Measurements from ENCODE around the gene TANGO2. TPM values are rescaled to one million over a fixed set of nuclear protein-coding genes. Genes with fewer than 3 reads are reported as not detected.

Gene TANGO2
- polyA plus RNA-seq, 1 of the 3 experiments (the other 2 are of a cell fraction), result 20.7 TPM

- TF ChIP-seq USF2 (IDR thresholded peaks at IDR 0.05; ENCODE audit: borderline replicate concordance, low read depth, low read length), result no peak
- Histone ChIP-seq H3K9me3 (no peaks in the 10 kb centered on the region), H3K36me3 (replicated peaks in 1 of 2; ENCODE audit: control insufficient read depth in 1 of 2, insufficient read depth in 2 of 2, low read length in 1 of 2) (no peaks in the 10 kb centered on the region), H3K9ac (no peak overlapping the region), H2AFZ (ENCODE audit: low read depth) (no peak overlapping the region), H3K4me1 (ENCODE audit: control insufficient read depth in 1 of 2, insufficient read depth in 2 of 2, low read depth in 1 of 2, low read length in 1 of 2) (peaks cover 0 to 20% of the 10 kb centered on the region in 2 experiments; a peak in 1 of 4 replicates), H3K27ac (ENCODE audit: low read depth in 2 of 2, low read length in 1 of 2) (no peak overlapping the region), H3K79me2 (ENCODE audit: insufficient read depth) (peaks cover 53% of the 10 kb centered on the region), H3K4me2 (no peak overlapping the region), H3K27me3 (ENCODE audit: insufficient read depth) (no peaks in the 10 kb centered on the region), H4K20me1 (ENCODE audit: insufficient read depth) (peaks cover 11% of the 10 kb centered on the region; the same call in 1 of the 2 replicates), H3K4me3 (ENCODE audit: low read depth in 2 of 2, low read length in 1 of 2) (no peak overlapping the region), H3K9me2 (no peaks in the 10 kb centered on the region), H3F3A (replicated peaks; ENCODE audit: insufficient read depth) (no peaks in the 10 kb centered on the region)
- ChIA-PET CTCF (interaction anchor here (1.7 to 6.5 kb wide), 3 partner anchors 10 to 53 kb away, joined by 5 to 46 read pairs (median 13); no protein-coding TSS in a partner anchor), POLR2A (no interaction called here)
- 91% methylated on average over 10 of the region's 10 CpGs for WGBS (ENCODE audit: low lambda C conversion rate)
- DNase-seq, result no peak
These were observed 2.2 kb downstream of the TANGO2 start for GRCh38 chr22:20022978-20023613.

- 85% methylated on average over 11 of the region's 13 CpGs for WGBS (ENCODE audit: low lambda C conversion rate)
- Histone ChIP-seq H3K4me3 (ENCODE audit: low read depth in 2 of 2, low read length in 1 of 2) (no peak overlapping the region), H3K4me1 (ENCODE audit: control insufficient read depth in 1 of 2, insufficient read depth in 2 of 2, low read depth in 1 of 2, low read length in 1 of 2) (peaks cover 0 to 29% of the 10 kb centered on the region in 2 experiments; a peak in 1 of 4 replicates), H3K27ac (ENCODE audit: low read depth in 2 of 2, low read length in 1 of 2) (no peak overlapping the region), H3K36me3 (replicated peaks in 1 of 2; ENCODE audit: control insufficient read depth in 1 of 2, insufficient read depth in 2 of 2, low read length in 1 of 2) (no peaks in the 10 kb centered on the region), H3K9ac (no peak overlapping the region), H3K9me2 (no peaks in the 10 kb centered on the region), H2AFZ (ENCODE audit: low read depth) (no peak overlapping the region), H3K4me2 (no peak overlapping the region), H3F3A (replicated peaks; ENCODE audit: insufficient read depth) (no peaks in the 10 kb centered on the region), H3K27me3 (ENCODE audit: insufficient read depth) (no peaks in the 10 kb centered on the region), H4K20me1 (ENCODE audit: insufficient read depth) (peaks cover 22% of the 10 kb centered on the region; the same call in 1 of the 2 replicates), H3K79me2 (ENCODE audit: insufficient read depth) (peaks cover 56% of the 10 kb centered on the region), H3K9me3 (no peaks in the 10 kb centered on the region)
- CTCF ChIA-PET, result no interaction called here
- no peak for DNase-seq
- TF ChIP-seq EZH2phosphoT487 (IDR thresholded peaks at IDR 0.05; ENCODE audit: borderline replicate concordance, low read depth) (no peak), TAF1 (IDR thresholded peaks at IDR 0.05; ENCODE audit: borderline replicate concordance, low read depth, low read length) (no peak), USF1 (IDR thresholded peaks at IDR 0.05; ENCODE audit: borderline replicate concordance, low read depth) (no peak)
- POLR2A ChIA-PET, result no interaction called here
These were observed 3.3 kb downstream of the TANGO2 start for GRCh38 chr22:20024225-20024624.

- TF ChIP-seq USF1 (IDR thresholded peaks at IDR 0.05; ENCODE audit: borderline replicate concordance, low read depth) (no peak), MXI1 (IDR thresholded peaks at IDR 0.05; ENCODE audit: low read depth, low read length) (no peak), PBX3 (IDR thresholded peaks at IDR 0.05) (no peak), CTCF (IDR thresholded peaks at IDR 0.05) (no peak), MAX (IDR thresholded peaks at IDR 0.05; ENCODE audit: low read depth) (no peak)
- Histone ChIP-seq H3K9me3 (no peaks in the 10 kb centered on the region), H3K27ac (ENCODE audit: low read depth in 2 of 2, low read length in 1 of 2) (no peak overlapping the region), H3K36me3 (replicated peaks in 1 of 2; ENCODE audit: control insufficient read depth in 1 of 2, insufficient read depth in 2 of 2, low read length in 1 of 2) (no peaks in the 10 kb centered on the region), H3F3A (replicated peaks; ENCODE audit: insufficient read depth) (no peaks in the 10 kb centered on the region), H3K79me2 (ENCODE audit: insufficient read depth) (peaks cover 56% of the 10 kb centered on the region), H3K4me3 (ENCODE audit: low read depth in 2 of 2, low read length in 1 of 2) (no peak overlapping the region), H3K27me3 (ENCODE audit: insufficient read depth) (no peaks in the 10 kb centered on the region), H3K9ac (no peak overlapping the region), H4K20me1 (ENCODE audit: insufficient read depth) (peaks cover 23% of the 10 kb centered on the region; the same call in 1 of the 2 replicates), H3K4me2 (no peak overlapping the region), H2AFZ (ENCODE audit: low read depth) (no peak overlapping the region), H3K4me1 (ENCODE audit: control insufficient read depth in 1 of 2, insufficient read depth in 2 of 2, low read depth in 1 of 2, low read length in 1 of 2) (peaks cover 0 to 35% of the 10 kb centered on the region in 2 experiments; a peak in 1 of 4 replicates), H3K9me2 (no peaks in the 10 kb centered on the region)
- POLR2A ChIA-PET, result no interaction called here
- CTCF ChIA-PET, result interaction anchor here (2.2 kb wide), 1 partner anchor 11 kb away, joined by 8 read pairs; no protein-coding TSS in a partner anchor
- DNase-seq, result no peak
- WGBS (ENCODE audit: low lambda C conversion rate), result 96% methylated on average over 13 of the region's 15 CpGs
These were observed 3.9 kb downstream of the TANGO2 start for GRCh38 chr22:20024650-20025397.
